IPS-NIHi7 (cell line): ENCODE data around the gene XRCC3.
"Not testable (repeated sequence)": the region's sequence is repeated elsewhere in the genome, so short reads cannot be mapped to it uniquely, and the experiment has no call there.

Experiments used
- DNase-seq: peaks from one replicate; pipeline ENCODE4 v3.0.0; 2012; ENCODE audit warnings: mixed read lengths; ENCODE audit errors: extremely low spot score

The XRCC3 gene

DNA sequence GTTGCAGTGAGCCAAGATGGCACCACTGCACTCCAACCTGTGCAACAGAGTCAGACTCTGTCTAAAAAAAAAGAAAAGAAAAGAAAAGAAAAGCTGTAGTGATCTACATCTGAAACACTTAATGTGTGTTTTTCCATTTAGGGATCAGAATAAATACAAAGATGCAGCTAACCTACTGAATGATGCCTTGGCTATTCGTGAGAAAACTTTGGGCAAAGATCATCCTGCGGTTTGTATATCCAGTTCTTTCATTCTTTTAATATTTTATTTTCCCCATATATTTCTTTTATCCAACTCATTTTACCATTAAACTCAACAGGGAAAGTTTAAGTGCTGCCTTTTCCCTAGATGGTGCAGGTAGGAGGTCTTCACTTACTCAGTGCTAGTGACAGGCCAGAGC lies 45.9 kb downstream of the XRCC3 start:
- no peak for DNase-seq

DNA sequence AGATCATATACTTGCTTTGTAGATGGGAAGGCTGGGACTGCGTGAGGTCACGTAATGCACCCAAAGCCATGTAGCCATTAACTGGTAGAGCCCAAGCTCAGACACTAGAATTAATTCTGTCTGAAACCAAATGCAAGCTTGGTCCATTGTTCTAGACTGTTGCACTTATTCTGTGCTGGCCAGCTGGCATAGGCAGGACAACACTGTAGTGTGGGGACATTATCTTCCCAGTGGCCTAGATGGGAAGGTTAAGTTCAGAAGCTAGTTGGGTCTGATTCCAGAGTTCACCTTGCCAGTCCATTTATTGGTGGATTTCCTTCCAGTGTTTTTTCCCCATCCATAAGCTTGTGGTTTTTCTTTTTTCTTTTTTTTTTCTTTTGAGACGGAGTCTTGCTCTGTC lies 47.1 kb downstream of the XRCC3 start:
- no peak for DNase-seq

DNA sequence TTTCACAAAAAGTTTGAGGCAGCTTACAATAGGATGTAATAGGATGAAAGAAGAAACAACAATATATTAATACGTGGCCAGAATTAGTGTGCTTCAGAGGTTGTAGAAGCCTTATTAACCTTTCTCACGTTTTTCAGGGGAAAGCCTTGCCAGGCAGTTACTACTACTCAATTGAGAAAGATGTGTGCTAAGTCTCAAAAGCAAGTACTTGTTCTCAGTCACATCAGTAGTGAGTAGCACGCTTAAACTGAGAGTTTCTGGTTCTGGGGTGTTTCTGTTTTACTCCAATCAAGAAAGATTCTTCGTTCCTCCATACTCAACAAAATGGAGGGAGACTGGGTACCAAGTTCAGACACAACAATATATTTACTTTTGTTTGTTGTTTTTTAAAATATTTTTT lies 47.6 kb downstream of the XRCC3 start:
- no peak for DNase-seq

DNA sequence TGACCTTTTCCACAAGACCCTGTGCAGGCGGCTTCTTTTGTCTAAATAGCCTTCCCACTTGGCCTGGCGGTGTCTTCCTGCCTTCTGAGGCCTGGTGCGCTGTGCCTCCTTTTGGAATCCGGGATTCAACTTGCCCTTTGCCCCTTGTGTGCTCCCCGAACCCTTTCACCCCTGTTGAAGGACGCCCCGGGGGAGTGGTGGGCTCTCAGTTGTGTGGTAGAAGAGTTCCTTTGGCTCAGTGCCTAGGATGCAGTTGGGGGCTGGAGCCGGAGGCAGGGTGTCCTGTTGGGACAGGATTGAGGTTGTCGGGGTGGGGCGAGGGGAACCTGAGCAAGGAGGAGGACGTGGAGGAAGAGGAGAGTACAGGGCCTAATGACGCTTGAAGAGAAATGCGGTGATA lies 51.7 kb downstream of the XRCC3 start:
- no peak for DNase-seq

DNA sequence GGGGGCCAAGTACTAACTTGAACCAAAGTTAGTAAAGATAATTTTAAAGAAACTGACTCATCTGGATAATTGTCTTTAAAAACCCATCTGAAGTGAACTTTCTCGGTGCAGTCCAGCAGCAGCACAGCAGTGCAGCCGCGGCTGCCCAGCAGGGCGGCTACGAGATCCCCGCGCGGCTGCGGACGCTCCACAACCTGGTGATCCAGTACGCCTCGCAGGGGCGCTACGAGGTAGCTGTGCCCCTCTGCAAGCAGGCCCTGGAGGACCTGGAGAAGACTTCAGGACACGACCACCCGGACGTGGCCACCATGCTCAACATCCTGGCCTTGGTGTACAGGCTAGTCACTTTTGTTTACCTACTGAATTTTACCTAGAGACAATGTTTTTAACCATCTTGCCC lies 52.7 kb downstream of the XRCC3 start:
- no peak for DNase-seq

DNA sequence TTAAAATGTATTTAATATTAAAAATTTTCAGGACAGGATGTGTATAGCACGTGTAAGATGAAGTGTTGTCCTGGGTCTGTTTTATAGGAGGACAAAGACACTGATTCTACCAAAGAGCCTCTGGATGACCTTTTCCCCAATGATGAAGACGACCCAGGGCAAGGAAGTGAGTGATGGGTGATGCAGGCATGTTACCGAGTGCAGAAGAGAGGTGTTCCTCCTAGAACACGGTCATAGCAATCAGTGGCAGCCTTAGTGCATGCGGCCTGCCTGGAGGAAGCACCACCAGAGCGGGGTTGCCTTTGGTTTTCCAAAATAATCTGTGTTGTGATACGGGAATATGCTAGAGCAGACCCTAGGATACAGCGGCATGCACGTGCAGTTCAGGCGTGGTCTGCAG lies 53.2 kb downstream of the XRCC3 start:
- no peak for DNase-seq

DNA sequence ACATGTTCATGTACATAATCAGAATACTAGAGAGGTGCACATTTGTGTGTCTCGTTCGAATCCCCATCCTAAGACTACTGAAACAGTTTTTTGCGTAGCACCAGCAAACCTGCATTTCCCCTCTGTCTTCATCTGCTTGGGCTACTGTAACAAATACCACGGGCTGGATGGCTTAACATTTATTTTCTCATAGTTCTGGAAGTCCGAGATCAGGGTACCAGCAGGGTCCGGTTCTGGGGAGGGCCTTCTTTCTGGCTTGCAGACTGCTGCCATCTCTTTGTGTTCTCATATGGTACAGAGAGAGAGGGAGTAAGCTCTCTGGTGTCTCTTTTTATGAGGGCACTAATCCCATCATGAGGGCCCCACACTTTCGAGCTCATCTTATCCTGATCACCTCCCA lies 55.6 kb downstream of the XRCC3 start:
- DNase-seq, result no peak

DNA sequence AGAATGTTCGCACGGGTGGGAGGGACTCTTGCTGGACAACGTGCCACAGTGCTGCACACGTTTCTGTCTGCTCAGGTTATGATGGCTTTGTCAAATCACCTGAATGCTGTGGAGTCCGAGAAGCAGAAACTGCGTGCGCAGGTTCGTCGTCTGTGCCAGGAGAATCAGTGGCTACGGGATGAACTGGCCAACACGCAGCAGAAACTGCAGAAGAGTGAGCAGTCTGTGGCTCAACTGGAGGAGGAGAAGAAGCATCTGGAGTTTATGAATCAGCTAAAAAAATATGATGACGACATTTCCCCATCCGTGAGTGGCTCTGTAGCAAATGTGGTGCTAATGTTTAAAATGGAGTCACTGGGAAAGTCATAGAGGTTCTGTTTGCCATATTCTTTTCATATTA lies 57.8 kb downstream of the XRCC3 start:
- no peak for DNase-seq

DNA sequence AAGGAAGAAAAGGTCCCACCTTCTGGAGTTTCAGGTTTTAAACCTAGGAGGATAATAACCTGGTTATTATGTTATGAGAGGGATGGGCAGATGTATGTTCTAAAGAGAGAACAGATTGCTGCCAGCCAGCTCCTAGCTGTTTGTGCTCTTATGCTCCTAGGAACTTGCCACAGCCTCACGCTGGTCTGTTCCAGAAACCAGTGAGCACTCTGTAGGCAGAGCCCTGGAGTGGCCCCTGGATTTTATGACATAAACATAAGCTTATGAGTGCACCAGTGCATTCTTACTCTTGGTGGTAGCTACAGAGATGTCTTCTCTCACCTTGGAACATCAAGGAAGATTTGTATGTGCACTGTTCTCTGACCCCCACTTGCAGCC lies 58.5 kb downstream of the XRCC3 start:
- no peak for DNase-seq

DNA sequence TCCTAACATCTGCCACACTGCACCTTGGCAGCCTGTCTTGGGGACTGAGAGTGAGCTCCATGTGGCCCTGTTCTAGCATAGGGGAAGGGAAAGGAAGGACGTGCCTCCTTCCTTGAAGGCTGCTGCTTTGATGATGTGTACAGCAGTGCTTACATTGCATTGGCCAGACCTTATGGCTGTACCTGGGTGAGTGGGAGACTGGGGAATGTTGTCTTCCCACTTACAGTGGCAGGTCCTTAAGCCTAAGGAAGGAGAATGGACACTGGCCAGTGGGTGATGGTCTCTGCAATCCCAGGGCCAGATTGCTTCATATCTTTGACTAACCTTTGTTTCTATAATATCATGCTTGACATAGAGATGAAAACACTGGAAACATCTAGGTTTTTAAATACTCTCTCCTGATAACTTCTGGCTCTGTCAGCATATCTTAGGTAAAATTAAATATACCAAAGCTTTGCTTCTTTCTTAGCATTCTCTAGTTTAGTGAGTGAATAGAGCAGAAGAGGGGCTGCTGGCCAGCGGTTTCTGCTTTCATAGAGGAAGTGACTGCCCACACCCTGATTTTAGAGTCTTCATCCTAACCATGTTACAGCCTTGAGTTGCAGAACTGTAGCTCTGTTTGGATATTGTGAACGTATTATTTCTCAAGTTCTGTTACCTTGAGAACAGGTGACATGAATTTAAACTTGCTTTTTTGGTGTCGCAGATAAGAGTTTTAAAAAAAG lies 59.1 kb downstream of the XRCC3 start:
- DNase-seq, result no peak

DNA sequence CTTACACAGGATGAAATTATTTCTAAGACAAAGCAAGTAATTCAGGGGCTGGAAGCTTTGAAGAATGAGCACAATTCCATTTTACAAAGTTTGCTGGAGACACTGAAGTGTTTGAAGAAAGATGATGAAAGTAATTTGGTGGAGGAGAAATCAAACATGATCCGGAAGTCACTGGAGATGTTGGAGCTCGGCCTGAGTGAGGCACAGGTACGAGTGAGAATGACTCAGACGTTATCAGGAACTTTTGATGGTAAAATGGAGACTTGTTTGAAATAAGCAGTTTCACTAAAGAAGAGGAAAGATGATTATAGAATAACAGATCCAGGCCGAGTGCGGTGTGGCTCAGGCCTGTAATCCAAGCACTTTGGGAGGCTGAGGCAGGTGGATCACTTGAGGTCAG lies 60.6 kb downstream of the XRCC3 start:
- DNase-seq, result no peak

DNA sequence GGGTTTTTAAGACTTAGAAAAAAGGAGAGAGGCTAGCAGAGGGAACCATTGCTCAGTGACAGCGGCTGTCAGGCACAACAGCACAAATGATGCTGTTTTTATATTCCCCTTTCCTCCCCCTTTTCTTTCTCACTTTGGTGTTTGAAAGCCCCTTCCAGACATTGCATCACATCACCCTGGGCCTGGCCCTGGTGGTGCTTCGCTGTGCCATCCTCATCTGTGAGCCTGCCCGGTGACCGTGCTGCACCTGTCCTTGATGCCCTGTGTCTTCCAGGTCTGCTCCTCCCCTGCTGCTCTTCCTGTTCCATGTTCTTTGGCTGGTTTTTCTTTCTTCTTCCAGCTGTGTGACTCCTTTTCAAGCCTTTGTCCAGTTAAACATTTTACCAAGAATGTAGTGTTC lies 61.4 kb downstream of the XRCC3 start:
- no peak for DNase-seq

DNA sequence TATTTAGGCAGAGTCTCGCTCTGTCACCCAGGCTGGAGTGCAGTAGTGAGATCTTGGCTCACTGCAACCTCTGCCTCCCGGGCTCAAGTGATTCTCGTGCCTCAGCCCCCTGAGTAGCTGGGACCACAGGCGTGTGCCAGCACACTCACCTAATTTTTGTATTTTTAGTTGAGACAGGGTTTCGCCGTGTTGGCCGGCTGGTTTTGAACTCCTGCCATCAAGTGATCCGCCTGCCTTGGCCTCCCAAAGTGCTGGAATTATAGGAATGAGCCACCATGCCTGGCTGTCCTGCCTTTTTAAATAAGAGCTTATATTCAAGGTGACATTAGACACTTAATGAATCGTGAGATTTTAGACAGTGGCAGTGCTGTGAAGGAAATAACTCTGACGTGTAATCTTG lies 61.9 kb downstream of the XRCC3 start:
- not testable (repeated sequence) for DNase-seq

DNA sequence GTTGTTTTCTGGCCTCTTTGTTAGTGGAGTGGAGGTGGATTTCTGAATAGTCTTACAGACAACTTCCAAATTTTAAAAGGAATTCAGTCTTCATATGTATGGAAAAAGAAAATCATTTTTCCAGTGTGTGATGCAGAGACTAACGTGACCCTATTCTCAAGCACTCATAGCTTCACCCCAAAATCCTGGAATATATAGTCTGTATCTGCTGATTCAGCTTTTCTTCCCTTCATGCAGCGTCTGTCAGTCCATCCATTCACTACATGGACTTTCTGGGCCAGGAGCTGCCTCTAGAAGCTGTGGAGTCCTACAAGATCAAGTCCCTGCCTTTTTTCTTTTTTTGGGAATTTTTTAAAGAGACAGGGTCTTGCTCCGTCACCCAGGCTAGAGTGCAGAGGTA lies 62.4 kb downstream of the XRCC3 start:
- no peak for DNase-seq

DNA sequence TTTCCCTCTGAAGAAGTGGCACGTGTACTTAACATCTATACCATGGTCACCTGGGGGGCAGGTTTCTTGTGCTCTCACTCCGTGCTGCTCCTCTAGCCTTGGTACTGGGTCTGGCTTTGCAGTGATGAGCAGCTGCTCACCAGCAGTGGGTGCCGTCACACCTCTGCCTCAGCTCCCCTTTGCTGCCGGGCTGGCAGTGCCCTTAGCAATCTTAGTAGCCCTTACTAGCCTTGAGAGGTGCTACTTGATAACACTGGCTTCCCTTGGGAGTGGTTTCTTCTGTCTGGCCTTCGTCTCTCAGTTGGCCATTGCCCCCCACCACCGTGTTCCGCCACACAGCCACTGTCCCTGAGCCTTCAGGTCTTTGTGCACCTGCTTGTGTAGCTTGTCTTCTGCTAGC lies 63.7 kb downstream of the XRCC3 start:
- DNase-seq, result no peak

DNA sequence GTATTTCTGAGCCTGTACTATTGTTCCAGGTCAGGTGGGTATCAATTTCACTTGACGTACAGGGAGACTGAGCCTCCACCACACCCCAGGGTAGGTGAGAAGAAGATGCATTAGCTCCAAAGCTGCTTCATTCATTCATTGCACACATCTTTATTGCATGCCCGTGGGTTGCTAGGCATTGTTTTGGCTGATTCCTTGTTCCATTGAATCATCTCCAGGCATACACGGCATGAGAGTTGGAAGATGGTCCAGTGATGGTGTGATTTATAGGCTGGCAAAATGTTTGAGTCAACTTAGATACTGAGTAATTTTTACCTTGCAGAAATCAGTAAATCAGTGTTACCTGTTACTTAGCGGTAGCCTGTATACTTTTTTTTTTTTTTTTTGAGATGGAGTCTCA lies 65.0 kb downstream of the XRCC3 start:
- DNase-seq, result no peak

DNA sequence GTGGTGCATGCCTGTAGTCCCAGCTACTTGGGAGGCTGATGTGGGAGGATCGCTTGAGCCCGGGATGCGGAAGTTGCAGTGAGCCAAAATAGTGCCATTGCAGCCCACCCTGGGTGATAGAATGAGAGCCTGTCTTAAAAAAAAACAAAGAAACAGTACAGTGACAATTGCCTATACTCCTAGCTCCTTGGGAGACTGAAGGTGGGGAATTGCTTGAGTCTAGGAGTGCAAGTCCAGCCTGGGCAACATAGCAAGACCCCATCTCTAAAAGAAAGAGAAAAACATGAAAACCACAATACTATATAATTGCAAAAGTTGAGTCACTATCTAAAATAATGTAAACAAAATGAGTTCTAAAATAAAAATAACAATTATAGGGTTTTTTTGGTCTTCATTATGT lies 66.2 kb downstream of the XRCC3 start:
- no peak for DNase-seq
